Measurements from ENCODE around the gene SYNE3. TPM values are rescaled to one million over a fixed set of nuclear protein-coding genes. Genes with fewer than 3 reads are reported as not detected.
A peak's percentile ranks its signal among the peaks of the same experiment; 100 is the strongest.

SYNE3 gene
- total RNA-seq, 2 experiments from 2014 or later: 65.8 to 81.6 TPM

DNA sequence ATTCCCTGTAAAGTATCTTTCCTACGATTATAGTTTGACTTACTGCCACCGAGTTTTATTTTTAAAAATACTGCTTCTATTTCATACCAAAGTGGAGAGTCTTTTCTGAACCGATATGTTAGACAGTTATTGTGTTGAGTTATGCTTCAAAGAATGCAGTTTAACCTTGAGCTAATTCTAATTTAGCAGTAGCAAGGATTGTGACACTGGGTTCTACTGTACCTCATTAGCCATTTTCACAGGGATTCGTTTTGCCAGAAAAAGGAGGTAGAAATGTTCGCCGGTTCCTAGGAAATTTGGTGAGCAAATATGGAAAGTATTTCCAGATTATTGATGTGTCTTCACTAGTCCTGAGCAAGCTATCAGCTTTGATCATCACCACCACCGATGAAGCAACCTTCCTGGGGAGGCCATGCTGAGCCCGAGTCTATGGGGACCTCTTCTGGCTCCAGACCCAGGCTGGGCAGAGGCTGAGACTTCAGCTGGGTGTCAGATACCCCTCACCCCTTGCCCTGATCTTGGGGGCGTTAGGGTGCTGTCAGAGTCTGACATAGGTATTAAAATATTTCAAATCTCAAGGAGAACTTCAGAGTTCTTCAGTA lies 32.0 kb upstream of the SYNE3 start:
- ATAC-seq (no peak), DNase-seq (no peak)
- H3K27me3 Mint-ChIP-seq: no peaks in the 10 kb centered on the region
- no peaks in the 10 kb centered on the region for H3K4me1 Mint-ChIP-seq
- CTCF ChIA-PET: interaction anchor here (1.5 to 1.6 kb wide), 2 partner anchors 9 to 11 kb away, joined by 3 read pairs; no protein-coding TSS in a partner anchor
- H3K36me3 Mint-ChIP-seq: peaks cover 3% of the 10 kb centered on the region
- H3K9me3 Mint-ChIP-seq (ENCODE audit: low read depth): no peaks in the 10 kb centered on the region
- no peak overlapping the region for H3K4me3 Mint-ChIP-seq
- no peak overlapping the region for H3K27ac Mint-ChIP-seq

DNA sequence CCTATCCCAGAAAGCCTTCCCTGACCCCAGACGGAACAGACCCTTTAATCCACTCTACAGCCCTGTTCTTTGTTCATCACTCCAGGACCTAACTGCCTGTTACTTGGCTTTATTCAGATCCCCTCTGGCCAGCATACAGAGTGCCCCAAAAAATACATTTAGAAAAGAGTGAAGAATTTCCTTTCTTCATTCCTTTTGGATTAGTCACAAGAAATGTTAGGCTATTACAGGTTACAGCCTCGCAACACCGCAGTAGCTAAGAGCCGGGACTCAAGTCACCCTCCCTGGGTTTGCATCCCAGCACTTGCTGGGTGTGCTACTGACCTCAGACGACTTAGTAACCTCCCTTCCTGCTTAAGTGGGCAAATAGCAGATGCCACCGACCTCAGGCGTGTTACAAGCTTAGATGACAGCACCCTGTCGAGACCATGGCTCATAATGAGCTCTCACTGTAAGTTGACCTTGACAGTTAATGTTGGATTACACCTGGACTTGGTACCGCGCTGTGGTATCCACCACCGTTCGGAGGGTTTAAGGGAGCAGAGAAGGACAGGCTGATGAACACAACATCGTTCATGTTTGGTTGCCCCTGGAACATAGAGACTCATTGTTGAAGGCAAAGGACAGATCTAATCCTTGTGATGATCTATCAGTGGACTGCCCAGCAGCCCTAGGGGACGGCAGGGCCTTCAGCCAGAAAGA lies 31.3 kb upstream of the SYNE3 start:
- no peaks in the 10 kb centered on the region for H3K4me1 Mint-ChIP-seq
- no peak overlapping the region for H3K4me3 Mint-ChIP-seq
- H3K36me3 Mint-ChIP-seq: peaks cover 3% of the 10 kb centered on the region
- H3K9me3 Mint-ChIP-seq (ENCODE audit: low read depth): no peaks in the 10 kb centered on the region
- CTCF ChIA-PET: interaction anchor here (1.5 to 1.6 kb wide), 3 partner anchors 9 to 12 kb away, joined by 3 to 5 read pairs (median 3); no protein-coding TSS in a partner anchor
- no peak for ATAC-seq
- no peak for DNase-seq
- no peak overlapping the region for H3K27ac Mint-ChIP-seq
- H3K27me3 Mint-ChIP-seq: no peaks in the 10 kb centered on the region

DNA sequence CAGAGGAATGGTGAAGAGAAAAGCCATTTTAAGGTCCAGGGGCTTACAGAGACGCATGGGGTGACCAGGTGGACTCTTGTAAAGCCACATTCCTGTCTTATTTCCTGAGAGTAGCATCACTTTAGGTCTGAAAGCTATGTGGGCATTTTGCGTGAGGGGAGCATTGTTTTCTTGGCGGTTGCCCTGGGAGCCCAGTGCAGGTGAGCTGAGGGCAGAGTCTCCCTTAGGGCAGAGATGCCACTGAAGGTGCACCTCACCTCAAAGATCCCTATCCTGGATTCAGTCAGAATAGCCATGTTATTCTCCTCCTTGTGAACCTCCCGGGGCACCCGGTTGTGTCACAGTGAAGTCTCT lies 30.8 kb upstream of the SYNE3 start:
- Mint-ChIP-seq H3K27me3 (no peaks in the 10 kb centered on the region), H3K27ac (no peak overlapping the region), H3K9me3 (ENCODE audit: low read depth) (no peaks in the 10 kb centered on the region), H3K4me1 (no peaks in the 10 kb centered on the region), H3K4me3 (no peak overlapping the region), H3K36me3 (peaks cover 3% of the 10 kb centered on the region)
- ATAC-seq (no peak), DNase-seq (no peak)
- CTCF ChIA-PET: interaction anchor here (1.5 to 1.6 kb wide), 2 partner anchors 10 to 13 kb away, joined by 3 to 5 read pairs; no protein-coding TSS in a partner anchor

DNA sequence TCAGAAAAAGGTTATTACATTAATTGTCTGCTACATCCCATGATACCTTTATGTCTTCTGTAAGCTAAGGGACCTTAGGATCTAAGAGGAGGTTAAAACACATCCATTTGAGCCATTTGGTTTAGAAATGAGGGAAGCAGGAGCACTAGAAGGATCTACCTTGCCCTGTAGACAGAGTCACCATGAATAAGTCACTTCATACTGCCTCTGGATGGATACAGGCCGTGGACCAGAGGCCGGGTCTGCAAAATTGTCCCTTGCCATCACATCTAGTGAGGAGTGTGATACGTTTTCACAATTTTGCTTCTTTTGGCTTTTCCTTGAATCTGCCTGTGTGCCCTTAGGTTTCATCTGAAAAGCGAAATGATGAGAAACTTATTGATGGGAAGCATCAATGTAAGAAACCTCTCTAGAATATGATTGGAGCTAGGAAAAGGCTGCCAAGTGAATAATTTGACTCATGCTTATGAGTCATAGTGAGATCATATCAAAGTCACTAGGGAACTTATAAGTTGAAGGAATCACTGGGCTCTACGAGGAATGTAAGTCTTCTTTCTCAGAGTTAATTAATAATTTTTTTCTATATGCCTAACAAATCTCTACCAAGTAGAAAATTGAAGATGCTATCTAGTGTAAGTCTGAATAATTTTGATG lies 29.2 kb upstream of the SYNE3 start:
- DNase-seq (no peak), ATAC-seq (no peak)
- H3K4me1 Mint-ChIP-seq: peaks cover 2% of the 10 kb centered on the region
- peaks cover 3% of the 10 kb centered on the region for H3K36me3 Mint-ChIP-seq
- no peaks in the 10 kb centered on the region for H3K9me3 Mint-ChIP-seq (ENCODE audit: low read depth)
- no peak overlapping the region for H3K27ac Mint-ChIP-seq
- H3K27me3 Mint-ChIP-seq: no peaks in the 10 kb centered on the region
- no peak overlapping the region for H3K4me3 Mint-ChIP-seq
- CTCF ChIA-PET: no interaction called here

DNA sequence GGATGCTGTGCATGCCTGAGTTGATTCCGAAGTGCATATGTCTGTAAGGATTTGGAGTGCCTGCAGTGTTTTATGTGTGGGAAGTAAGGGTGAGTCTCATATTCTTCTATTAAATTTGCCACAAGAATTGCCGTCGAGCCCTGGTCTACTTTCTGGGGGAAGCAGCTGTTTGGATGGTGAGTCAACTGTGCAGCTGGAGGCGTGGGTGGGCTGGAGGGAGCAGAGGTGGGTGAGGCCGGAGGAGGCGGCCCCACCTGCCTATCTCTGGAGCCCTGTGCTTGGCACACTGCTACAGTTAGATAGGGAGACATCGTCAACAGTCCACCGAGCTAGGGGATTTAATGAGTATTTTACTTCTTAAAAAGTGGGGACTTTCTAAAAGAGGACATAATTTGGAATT lies 28.1 kb upstream of the SYNE3 start:
- no peaks in the 10 kb centered on the region for H3K9me3 Mint-ChIP-seq (ENCODE audit: low read depth)
- no peak overlapping the region for H3K4me3 Mint-ChIP-seq
- no peak for DNase-seq
- H3K36me3 Mint-ChIP-seq: peaks cover 3% of the 10 kb centered on the region
- no peak overlapping the region for H3K27ac Mint-ChIP-seq
- no peaks in the 10 kb centered on the region for H3K27me3 Mint-ChIP-seq
- CTCF ChIA-PET: interaction anchor here (1.4 kb wide), 1 partner anchor 10 kb away, joined by 4 read pairs; the partner anchor contains the start of gene GLRX5
- peaks cover 8% of the 10 kb centered on the region for H3K4me1 Mint-ChIP-seq
- no peak for ATAC-seq

DNA sequence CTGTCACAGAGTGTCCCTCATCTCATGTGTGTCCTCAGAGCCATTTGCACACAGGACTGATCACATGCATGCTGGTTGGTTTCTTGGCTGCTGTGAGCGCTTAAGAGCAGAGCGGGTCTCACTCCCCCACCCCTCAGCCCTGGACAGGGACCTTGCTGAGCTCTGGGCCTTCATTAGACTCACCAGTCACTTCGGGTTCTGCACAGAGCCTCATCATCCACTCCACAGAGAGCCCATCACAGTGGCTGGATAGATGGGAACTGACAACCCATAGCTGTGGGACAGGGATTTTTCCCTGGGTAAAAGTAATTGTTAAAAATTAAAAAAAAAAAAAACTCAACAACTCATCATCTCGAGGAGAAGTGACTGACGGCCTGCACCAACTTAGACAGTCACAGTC lies 26.6 kb upstream of the SYNE3 start:
- Mint-ChIP-seq H3K4me3 (no peak overlapping the region), H3K36me3 (peaks cover 3% of the 10 kb centered on the region), H3K27ac (no peak overlapping the region), H3K9me3 (ENCODE audit: low read depth) (no peaks in the 10 kb centered on the region), H3K4me1 (peaks cover 17% of the 10 kb centered on the region), H3K27me3 (no peaks in the 10 kb centered on the region)
- ATAC-seq: no peak
- no peak for DNase-seq
- CTCF ChIA-PET: no interaction called here

DNA sequence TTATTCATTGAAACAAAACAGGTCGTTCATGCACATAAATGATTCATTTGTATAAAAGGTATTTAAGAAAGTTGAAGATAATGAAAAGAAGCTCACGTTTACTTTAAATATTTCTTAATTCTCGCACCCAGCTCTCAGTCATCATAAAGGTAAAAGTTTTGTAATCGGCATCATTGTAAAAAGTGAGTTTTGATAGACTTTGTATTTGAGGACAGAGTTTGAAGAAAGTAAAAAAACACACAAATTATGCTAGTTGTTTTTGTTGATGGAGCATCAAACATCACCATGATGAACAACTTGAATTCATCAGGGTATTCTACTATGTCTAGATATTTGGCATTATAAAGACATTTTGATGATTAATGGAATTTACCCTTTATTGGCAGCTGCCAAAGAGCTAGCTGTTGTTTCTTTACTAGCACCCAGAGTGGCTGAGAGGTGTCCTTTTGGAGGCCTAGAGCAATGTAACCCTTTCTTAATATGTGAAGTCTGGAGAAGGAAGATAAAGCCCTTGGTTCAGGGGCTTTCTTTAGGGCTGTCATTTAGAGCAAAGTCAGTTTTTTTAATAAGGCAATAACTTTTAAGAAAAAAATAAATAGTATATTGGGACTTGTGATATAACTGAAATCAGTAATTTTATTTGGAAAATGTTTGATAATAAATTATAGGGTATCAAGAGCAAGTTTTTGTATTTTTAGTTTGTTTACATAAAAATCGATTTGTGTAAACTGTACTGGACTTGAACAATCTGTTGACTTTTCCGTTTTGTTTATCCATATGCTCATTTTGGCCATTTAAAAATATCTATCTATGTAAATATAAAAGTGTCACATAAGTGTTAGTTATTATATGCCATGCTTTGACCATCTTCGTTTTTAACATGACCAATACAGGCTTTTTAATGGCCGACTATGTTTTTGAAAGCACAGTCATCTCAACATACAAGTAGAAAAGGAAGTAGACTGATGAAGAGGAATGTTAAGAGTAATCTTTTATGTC lies 25.8 kb upstream of the SYNE3 start:
- no peak overlapping the region for H3K27ac Mint-ChIP-seq
- CTCF ChIA-PET: no interaction called here
- no peak overlapping the region for H3K4me3 Mint-ChIP-seq
- H3K4me1 Mint-ChIP-seq: peaks cover 23% of the 10 kb centered on the region
- no peak for ATAC-seq
- peaks cover 3% of the 10 kb centered on the region for H3K36me3 Mint-ChIP-seq
- H3K27me3 Mint-ChIP-seq: no peaks in the 10 kb centered on the region
- H3K9me3 Mint-ChIP-seq (ENCODE audit: low read depth): no peaks in the 10 kb centered on the region
- DNase-seq: no peak

DNA sequence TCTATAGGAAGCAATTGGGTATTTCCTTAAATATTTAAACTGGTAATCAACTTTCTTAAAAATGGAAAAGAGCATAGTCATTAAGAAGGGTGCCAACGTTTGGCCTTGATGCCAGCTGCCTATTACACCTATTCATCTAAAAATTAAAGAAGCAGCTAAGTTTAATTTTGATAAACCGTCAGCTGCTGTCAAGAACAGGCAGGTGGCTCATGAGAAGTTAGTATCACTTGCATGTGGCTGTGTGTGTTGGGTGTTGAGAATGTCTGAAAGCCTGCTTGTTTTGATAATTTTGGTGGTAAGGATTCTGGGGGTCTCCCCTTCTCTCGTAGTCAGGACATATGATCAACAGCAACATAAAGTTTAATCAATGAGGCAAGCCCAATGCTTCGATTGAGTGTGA lies 24.9 kb upstream of the SYNE3 start:
- DNase-seq: no peak
- Mint-ChIP-seq H3K36me3 (peaks cover 3% of the 10 kb centered on the region), H3K9me3 (ENCODE audit: low read depth) (no peaks in the 10 kb centered on the region), H3K27me3 (no peaks in the 10 kb centered on the region), H3K4me3 (no peak overlapping the region), H3K4me1 (peaks cover 31% of the 10 kb centered on the region), H3K27ac (peak overlapping the region; percentile 13)
- ATAC-seq: no peak
- CTCF ChIA-PET: no interaction called here

DNA sequence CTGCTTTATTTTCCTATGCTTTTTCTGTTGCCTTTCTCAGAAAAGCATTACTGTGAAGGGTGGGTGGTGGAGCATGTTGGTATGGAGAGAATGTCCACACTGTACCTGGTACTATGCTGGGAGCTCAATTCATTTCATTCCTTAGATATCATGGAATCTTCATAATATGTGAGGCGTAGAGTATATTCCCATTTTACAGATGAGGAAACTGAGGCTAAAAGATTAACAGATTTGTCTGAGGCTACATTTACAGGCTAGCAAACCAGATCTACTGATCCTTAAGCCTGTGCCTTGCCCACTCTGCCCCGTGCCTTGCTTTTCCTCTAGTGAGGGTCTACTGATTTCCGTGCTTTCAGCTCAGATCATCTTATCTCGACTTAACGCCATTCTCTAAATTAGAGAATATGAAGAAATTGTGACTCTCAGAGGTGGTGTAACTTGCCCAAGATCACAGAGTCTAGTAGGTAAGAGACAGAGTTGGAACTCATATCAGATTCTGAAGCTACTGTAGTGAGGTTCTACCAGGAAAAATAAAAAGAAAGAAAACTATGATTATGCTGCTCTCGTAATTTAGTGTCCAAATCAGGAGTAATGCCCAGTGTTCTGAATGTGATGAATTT lies 23.9 kb upstream of the SYNE3 start:
- ATAC-seq: no peak
- no peaks in the 10 kb centered on the region for H3K27me3 Mint-ChIP-seq
- CTCF ChIA-PET: interaction anchor here (0.5 to 1.1 kb wide), 2 partner anchors 19 to 98 kb away, joined by 3 read pairs; no protein-coding TSS in a partner anchor
- H3K9me3 Mint-ChIP-seq (ENCODE audit: low read depth): no peaks in the 10 kb centered on the region
- H3K36me3 Mint-ChIP-seq: peaks cover 4% of the 10 kb centered on the region
- DNase-seq: no peak
- no peak overlapping the region for H3K4me3 Mint-ChIP-seq
- peaks cover 41% of the 10 kb centered on the region for H3K4me1 Mint-ChIP-seq
- H3K27ac Mint-ChIP-seq: no peak overlapping the region

DNA sequence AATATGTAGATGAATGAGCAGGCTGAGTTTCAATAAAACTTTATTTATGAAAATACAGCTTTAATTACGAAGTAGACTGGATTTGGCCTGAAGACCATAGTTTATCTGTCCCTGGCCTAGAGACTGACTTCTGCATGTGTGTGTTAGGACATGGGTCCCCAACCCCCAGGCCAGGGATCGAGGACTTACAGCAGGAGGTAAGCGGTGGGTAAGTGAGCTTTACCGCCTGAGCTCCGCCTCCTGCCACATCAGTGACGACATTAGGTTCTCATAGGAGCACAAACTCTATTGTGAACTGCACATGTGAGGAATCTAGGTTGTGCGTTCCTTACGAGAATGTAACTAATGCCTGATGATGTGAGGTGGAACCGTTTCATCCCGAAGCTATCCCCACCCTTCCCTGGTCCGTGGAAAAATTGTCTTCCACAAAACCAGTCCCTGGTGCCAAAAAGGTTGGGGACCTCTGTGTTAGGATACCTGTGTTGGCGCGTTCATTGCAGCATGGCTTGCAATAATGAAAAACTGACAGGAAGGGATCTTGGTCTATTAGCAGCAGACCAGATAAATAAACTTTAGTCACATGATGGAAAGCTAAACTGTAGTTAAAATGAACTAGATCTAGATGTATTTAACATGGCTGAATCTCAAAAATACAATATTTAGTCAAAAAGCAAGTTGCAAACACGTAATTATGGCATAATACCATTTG lies 22.5 kb upstream of the SYNE3 start:
- no peak overlapping the region for H3K27ac Mint-ChIP-seq
- no peaks in the 10 kb centered on the region for H3K27me3 Mint-ChIP-seq
- DNase-seq: no peak
- H3K4me3 Mint-ChIP-seq: no peak overlapping the region
- no peak for ATAC-seq
- CTCF ChIA-PET: interaction anchor here (1.4 to 1.8 kb wide), 3 partner anchors 87 to 112 kb away, joined by 3 to 6 read pairs (median 6); no protein-coding TSS in a partner anchor
- no peaks in the 10 kb centered on the region for H3K9me3 Mint-ChIP-seq (ENCODE audit: low read depth)
- peaks cover 1% of the 10 kb centered on the region for H3K36me3 Mint-ChIP-seq
- peaks cover 41% of the 10 kb centered on the region for H3K4me1 Mint-ChIP-seq

DNA sequence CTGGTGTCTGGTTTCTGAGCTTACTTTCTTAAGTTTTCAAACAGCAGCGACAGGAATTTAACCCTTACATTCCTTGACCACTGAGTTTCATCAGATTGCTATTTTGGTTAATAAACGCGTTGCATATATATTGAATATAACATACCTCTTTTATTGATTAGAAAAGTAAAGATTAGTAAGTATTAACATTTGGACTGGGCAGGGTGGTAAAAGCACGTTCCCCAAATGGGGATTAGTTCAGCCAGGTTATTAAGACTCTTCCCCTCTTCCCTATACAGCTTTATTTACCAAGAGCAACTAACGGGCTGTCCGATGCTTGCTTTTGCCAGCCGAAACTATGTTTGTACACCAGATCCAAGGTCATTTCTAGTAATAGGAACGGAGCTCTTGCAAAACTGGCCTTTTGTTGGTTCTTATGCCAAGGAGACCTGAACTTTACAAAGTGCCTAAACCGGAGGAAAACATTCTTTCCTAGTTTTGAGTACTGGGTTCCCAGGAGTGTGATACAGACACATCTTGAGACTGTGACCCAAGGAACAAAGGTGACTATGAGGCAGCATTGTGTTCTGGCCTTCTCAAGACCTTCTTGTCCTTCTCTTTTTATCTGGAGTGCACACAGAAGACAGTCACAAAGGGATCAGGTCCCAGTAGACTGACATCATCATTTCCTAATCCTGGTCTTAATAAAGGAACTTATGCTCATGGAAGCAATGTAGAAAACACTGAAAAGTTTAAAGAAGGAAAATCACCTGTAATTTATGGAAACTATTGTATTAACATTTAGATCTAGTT lies 21.0 kb upstream of the SYNE3 start:
- Mint-ChIP-seq H3K36me3 (peaks cover 5% of the 10 kb centered on the region), H3K4me3 (peak overlapping the region; percentile 22), H3K27ac (no peak overlapping the region), H3K27me3 (no peaks in the 10 kb centered on the region), H3K4me1 (peaks cover 51% of the 10 kb centered on the region), H3K9me3 (ENCODE audit: low read depth) (no peaks in the 10 kb centered on the region)
- ATAC-seq (no peak), DNase-seq (no peak)
- CTCF ChIA-PET: interaction anchor here (1.3 to 5.1 kb wide), 5 partner anchors 13 to 111 kb away, joined by 3 to 40 read pairs (median 6); no protein-coding TSS in a partner anchor
